ENCODE results near the gene CLDN6.

Gene CLDN6

GRCh38 chr16:3051009-3051408 lies 33.0 kb upstream of the CLDN6 start:
- no peak for DNase-seq

- DNase-seq: no peak
Observed at GRCh38 chr16:3050487-3050886, 32.5 kb upstream of the CLDN6 start.

GRCh38 chr16:3049921-3050481 lies 32.0 kb upstream of the CLDN6 start:
- DNase-seq: no peak

GRCh38 chr16:3047387-3047720 lies 29.4 kb upstream of the CLDN6 start:
- no peak for DNase-seq

- no peak for DNase-seq
Observed at GRCh38 chr16:3046641-3047386, 28.8 kb upstream of the CLDN6 start.

- no peak for DNase-seq
Observed at GRCh38 chr16:3045758-3046640, 28.0 kb upstream of the CLDN6 start, which contains the start of gene MMP25. TSS of gene MMP25 (plus strand) at chr16:3046561. CDS start at chr16:3046918, 357 bp downstream.

GRCh38 chr16:3044708-3045107 lies 26.7 kb upstream of the CLDN6 start:
- DNase-seq: no peak

GRCh38 chr16:3042376-3042775 lies 24.4 kb upstream of the CLDN6 start:
- DNase-seq: no peak

- DNase-seq: no peak
Observed at GRCh38 chr16:3038896-3039295, 20.9 kb upstream of the CLDN6 start.

DNA sequence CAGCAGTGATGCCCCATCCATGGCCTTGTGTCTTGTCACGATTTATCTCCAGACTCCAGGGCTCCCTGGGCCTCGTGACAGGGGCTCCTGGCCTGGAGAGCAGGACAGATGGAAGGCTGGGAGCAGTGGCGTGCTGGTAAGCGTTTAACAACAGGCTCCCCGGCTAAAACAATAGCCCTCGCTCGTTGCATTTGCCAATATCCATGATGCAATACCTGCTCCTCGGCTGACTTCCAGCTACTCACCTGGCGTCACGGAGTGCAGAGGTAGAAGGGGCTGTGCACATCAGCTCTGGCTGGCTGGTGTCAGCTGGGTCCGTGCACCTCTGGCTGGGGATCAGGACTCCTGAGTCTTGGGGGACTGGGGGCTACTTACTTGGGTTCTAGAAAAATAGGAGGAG lies 20.3 kb upstream of the CLDN6 start:
- DNase-seq: no peak

DNA sequence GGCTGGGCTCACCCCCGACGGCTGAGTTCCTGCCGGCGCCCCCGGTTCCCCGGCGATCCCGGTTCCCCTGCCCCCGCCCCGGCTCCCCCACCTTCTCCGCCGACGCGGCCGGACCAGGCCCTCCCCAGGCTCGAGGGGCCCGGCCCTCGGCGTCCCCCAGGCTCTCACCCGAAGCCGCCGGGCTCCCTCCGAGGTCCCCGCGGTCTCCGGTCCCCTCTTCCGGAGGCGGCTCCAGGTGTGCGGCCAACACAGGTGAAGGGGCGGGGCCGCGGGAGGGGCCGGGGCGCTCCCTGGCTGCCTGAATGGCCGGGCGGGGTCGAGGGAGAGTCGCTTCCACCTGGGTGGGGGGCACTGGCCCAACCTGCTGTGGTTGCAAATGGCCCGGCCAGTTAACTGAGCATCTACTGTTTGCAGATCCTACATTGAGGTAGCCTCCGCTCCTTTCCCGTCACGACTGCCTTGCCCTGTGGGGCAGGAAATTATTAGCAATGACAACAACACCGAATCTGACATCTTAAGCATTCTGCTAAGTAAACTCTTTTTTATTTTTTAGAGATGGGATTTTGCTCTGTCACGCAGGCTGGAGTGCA lies 18.8 kb upstream of the CLDN6 start, which contains the start of gene BICDL2:
TSS of gene BICDL2 (minus strand) at position 219 of the 590 bp plus-strand sequence. CDS start 1,448 bp downstream, outside the sequence.
- no peak for DNase-seq

DNA sequence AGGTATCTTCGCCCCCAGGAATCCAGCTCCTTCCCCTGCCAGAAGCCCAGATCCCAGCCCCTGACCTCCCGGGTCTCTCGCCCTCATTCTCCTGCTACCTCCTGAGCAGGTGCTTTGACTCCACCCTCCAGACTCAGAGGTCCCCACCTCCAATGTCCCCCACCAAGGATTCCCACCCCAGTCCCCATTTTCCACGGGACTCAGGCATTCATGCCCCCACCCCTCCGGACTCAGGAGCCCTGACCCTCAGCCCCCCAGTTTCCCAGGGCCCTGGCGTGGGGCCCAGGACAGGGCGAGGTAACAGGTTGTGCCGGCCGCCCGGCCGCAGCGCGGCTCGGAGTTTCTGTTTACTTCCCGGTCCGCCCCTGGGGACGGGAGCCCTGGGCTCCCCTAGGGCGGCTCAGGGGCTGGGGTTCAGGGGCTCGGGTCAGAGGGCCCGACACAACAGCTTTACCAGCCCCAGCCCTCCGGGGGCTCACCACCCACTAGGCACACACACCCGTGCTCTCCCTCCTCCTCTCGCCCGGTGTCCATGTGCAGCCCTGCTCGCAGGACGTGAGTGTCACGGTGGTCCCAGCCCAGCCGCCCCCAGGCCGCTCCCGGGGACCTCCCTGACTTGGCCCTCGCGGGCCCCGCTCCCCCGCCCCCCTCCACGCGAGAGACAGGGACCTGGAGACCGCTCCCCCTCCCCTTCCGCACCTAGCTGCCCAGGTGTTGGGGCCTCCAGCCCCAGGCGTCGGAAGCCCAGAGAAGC lies 18.2 kb upstream of the CLDN6 start:
- no peak for DNase-seq

DNA sequence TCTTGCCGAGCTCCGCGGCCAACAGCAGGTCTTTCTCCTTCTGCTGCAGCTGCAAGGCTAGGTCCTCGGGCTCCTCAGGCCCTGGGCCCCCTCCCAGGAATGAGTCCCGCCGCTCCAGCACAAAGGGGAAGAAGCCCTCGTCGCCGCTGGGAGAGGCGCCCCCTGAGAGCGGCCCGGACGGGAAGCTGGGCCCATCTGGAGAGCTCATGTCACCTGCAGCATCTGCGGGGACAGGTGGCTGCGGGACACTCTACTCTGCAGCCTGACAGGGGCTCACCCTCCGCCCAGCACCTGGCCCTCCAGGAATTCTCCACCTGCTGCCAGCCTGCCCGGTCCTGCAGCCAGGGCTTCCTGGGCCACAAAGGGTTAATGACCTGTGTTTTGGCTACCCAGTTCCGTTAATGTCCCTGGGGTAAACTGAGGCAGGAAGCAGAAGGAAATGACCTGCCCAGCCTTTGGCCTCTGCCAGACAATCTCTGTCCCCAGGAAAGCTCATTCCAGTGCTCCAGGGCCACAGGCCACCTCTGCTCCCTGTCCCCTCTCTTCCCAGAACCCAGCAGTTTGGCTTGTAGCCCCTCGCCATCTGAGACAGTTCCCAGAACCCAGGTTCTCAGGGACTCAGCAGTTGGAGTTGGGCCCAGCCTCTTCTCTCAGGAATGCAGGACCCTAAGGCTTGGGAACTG lies 17.4 kb upstream of the CLDN6 start:
- DNase-seq: no peak

DNA sequence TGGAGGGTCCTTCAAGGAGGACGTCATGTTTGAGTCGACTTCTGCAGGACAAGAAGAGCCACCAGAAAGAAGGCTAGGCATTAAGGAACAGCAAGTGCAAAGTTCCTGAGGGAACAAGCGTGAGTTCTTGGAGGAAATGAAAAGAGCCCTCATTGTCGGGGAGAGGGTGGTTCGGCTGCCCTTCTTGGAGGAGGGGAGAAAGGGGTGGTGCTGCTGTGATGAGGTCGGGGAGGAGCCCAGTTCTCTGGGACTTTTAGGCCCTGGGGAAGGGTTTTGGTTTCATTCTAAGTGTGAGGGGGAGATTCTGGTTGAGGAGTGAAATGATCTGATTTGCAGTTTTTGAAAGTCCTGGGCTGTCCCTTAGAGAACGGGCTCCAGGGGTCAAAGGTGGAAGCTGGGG lies 14.6 kb upstream of the CLDN6 start:
- DNase-seq: no peak

- no peak for DNase-seq
Observed at GRCh38 chr16:3030222-3031212, 12.5 kb upstream of the CLDN6 start.

DNA sequence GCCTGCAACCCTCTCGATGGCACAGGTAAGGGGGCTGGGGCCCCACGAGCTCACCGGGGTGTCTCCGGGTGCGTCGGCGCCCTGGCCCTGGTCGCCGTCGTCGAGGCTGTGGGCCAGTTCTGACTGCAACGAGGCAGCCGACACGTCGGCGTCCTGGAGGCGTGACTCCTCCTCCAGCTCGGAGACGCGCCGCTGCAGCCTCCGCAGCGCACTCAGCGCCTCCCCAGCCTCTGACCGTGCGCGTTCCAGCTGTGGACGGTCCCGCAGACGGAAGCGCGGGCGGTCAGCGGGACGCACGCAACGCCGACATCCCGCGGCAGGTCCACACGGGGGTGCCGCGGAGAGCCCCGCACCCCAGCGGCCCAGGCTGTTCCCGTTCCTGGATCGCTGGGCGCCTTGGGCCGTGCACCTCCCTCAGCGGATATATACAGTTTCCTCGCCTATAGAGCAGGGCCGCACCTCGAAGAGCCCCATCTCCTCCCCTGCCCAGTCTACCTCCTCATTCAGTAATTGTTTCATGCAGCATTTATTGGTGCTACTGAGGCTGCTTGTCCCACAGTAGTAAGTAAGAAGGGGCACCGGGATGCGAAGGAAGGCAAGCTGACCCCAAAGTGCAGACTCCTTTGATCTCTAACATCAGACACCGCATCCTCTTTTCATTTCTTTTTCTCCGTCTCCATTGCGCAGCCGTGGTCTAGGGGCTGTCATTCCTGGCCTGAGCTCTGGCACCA lies 11.7 kb upstream of the CLDN6 start:
- DNase-seq: peak; percentile 44

DNA sequence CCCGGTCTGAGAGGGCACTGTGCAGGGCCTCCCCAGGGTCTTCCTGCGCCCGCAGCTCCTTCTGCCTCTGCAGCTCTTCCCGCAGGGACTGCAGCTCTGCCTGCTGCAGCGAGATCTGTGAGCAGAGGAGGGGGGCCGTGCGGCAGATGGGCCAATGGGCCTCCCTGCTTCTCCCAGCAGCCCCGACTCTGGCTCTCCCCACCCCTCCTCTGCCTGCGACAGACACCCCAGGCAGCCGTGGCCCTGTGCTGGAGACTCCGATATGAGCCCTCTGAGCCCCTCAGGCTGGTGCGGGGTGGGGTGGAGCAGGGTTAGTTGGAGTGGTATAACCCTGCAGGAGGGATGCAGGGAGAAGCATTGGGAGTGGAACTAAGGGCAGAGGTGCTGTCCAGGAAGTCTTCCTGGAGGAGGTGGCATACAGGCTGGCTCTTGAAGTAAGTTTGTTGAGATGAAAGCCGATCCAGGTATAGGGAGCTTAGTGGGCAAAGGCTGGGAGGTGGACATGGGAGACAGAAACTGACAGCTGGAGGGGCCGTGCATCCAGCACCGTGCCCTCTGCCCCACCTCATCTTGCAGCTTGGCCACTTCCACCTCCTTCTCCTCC lies 10.8 kb upstream of the CLDN6 start:
- DNase-seq: no peak

DNA sequence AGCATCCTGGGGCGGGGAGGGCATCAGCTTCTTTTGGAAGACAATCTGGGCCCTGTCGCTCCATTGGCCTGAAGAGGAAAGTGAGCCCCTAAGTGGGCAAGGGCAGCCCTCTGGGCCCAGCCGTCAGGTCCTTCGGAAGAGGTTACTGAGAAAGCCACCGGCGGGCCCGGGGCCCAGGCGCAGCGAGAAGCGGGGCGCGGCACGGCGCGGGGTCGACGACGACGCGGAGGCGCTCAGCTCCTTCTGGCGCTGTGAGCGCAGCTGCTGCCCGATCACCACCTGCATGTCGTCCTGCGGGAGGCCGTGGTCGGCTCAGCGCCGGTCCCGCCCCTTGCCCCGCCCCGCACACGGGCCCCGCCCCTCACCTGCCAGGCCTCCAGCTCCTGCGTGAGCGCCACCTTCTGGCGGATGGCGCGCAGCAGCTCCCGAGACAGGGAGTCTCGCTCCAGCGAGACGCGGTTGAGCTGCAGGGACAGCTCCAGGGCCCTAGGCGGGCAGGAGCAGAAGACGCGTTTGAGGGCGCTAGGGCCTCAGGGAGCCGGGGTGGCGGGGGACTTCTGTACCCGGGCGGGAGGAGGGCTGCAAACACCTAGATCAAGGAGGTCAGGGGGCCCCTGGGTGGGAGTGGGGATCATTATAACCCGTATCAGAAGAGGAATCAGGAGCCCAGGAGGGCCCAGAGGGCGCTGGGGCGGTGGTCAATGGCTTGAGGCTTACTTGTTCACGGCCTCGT lies 10.2 kb upstream of the CLDN6 start:
- DNase-seq: peak; percentile 91

DNA sequence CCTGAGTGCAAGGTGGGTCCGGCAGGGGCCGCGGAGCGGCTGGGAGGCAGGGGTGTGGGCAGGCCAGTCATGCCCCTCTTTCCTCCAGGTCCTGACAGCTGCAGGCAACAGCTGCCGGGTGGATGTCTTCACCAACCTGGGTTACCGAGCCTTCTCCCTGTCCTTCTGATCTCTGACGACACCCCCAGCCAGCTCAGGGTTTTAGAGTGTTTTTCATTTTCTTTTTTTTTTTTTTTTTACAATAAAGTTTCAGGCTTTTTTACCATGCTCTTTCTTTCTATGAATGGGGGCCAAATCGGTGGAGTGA lies 9.5 kb upstream of the CLDN6 start:
- no peak for DNase-seq

All from CD4-positive, alpha-beta T cell treated with Interleukin-10 for 1 hour (primary cell).